Keratinocyte (primary cell): ENCODE measurements around the gene P2RX1. TPM values are rescaled to one million over a fixed set of nuclear protein-coding genes. Genes with fewer than 3 reads are reported as not detected.
A peak's percentile ranks its signal among the peaks of the same experiment; 100 is the strongest.

Experiments
- DNase-seq: peaks from one replicate; pipeline ENCODE4 v3.0.0-alpha.2; 2011; ENCODE audit warnings: low read depth, missing footprints, low spot score
- FAIRE-seq: peaks from 2 replicates; lab custom pipeline; 2011; peaks lifted over from hg19 to GRCh38; lab: Jason Lieb, UNC
- H2AFZ ChIP-seq: 2 replicates; pipeline ENCODE4 v1.6.0; 2012; ENCODE audit warnings: low read length, control low read depth, inconsistent platforms; ENCODE audit not compliant: control insufficient read depth
- H3K27ac ChIP-seq: 2 replicates; pipeline ENCODE4 v1.5.1; 2011; ENCODE audit warnings: low read length; ENCODE audit not compliant: control insufficient read depth, insufficient read depth
- H3K27me3 ChIP-seq: 3 replicates; pipeline ENCODE4 v1.6.0; 2011; ENCODE audit warnings: low read length; ENCODE audit not compliant: control insufficient read depth, insufficient read depth; ENCODE audit errors: extremely low read depth
- H3K36me3 ChIP-seq, 2 experiments: 2 replicates in 1 of 2; 3 replicates in 1 of 2; pipeline ENCODE4 v1.5.1; 2011; ENCODE audit warnings: low read length in 2 of 2, mild to moderate bottlenecking in 1 of 2; ENCODE audit not compliant: control insufficient read depth in 2 of 2, insufficient read depth in 2 of 2; ENCODE audit errors: extremely low read depth in 1 of 2
- H3K4me1 ChIP-seq: 3 replicates; pipeline ENCODE4 v1.5.1; 2011; ENCODE audit warnings: low read length; ENCODE audit not compliant: control insufficient read depth, insufficient read depth; ENCODE audit errors: extremely low read depth
- H3K4me2 ChIP-seq: 3 replicates; pipeline ENCODE4 v1.6.0; 2011; ENCODE audit warnings: low read depth, low read length; ENCODE audit not compliant: control insufficient read depth, insufficient read depth; ENCODE audit errors: extremely low read depth
- H3K4me3 ChIP-seq, 3 experiments: fragments of 200-600 bp in 1 of 3; sonication (generic) in 1 of 3; 2 replicates in 2 of 3; 3 replicates in 1 of 3; pipeline ENCODE4 v1.5.1; 2011 to 2016; ENCODE audit warnings: low read length in 3 of 3, mild to moderate bottlenecking in 3 of 3, control low read depth in 2 of 3, inconsistent platforms in 1 of 3, low read depth in 1 of 3, mixed read lengths in 1 of 3, mixed run types in 1 of 3, moderate library complexity in 1 of 3; ENCODE audit not compliant: control insufficient read depth in 2 of 3, insufficient read depth in 2 of 3; ENCODE audit errors: extremely low read depth in 1 of 3
- H3K79me2 ChIP-seq: 2 replicates; pipeline ENCODE4 v1.6.0; 2012; ENCODE audit warnings: low read length; ENCODE audit not compliant: control insufficient read depth, insufficient read depth
- H3K9ac ChIP-seq: 3 replicates; pipeline ENCODE4 v1.6.0; 2011; ENCODE audit warnings: low read length; ENCODE audit not compliant: control insufficient read depth, insufficient read depth; ENCODE audit errors: extremely low read depth
- H3K9me1 ChIP-seq: 3 replicates; pipeline ENCODE4 v1.6.0; 2011; ENCODE audit warnings: low read length; ENCODE audit not compliant: control insufficient read depth, insufficient read depth; ENCODE audit errors: extremely low read depth
- H3K9me3 ChIP-seq: 2 replicates; pipeline ENCODE4 v1.5.1; 2012; ENCODE audit warnings: low read depth, low read length; ENCODE audit not compliant: control insufficient read depth
- H4K20me1 ChIP-seq: 3 replicates; pipeline ENCODE4 v1.6.0; 2011; ENCODE audit warnings: low read length; ENCODE audit not compliant: control insufficient read depth, insufficient read depth; ENCODE audit errors: extremely low read depth
- EZH2 ChIP-seq: IDR thresholded peaks from one replicate; pipeline ENCODE4 v1.6.1; 2012; ENCODE audit warnings: inconsistent platforms, mild to moderate bottlenecking, low read length, moderate library complexity
- dilution Hi-C: fragments of 300-500 bp; cut with MboI; formaldehyde crosslinking; loops from one replicate; pipeline ENCODE4 v1.7.0; 2020; ENCODE audit warnings: low sequenced_read_pairs; ENCODE audit not compliant: extremely low pct_ligation_motif_present
- polyA minus RNA-seq, 3 experiments: library from RNA; depleted of rRNA, polyadenylated mRNA; stranded (reverse); fragments of >200 nt; gene quantifications; 1 replicate in 1 of 3; 2 replicates in 1 of 3; 3 replicates in 1 of 3; pipeline ENCODE4 v1.2.3, GENCODE V29; 2011
- polyA plus RNA-seq, 5 experiments: library from polyadenylated mRNA; depleted of rRNA in 3 of 5; stranded (reverse) in 3 of 5; stranded (forward) in 1 of 5; unstranded in 1 of 5; fragments of >200 nt; gene quantifications; 1 replicate in 1 of 5; 2 replicates in 3 of 5; 3 replicates in 1 of 5; pipeline versions ENCODE4 v1.2.1 to v1.2.3, GENCODE V29; 2011 to 2012; ENCODE audit warnings: missing spikeins in 2 of 5, low read depth in 1 of 5, low replicate concordance in 1 of 5
- TF ChIP-seq, protein P1 (sequence below), 3 experiments: IDR thresholded peaks in 1 of 3; conservative IDR thresholded peaks in 1 of 3; optimal IDR thresholded peaks in 1 of 3; 2 replicates in 2 of 3; 3 replicates in 1 of 3; pipeline versions ENCODE3 to v1.5.1; 2011; ENCODE audit warnings: low read length in 3 of 3, mild to moderate bottlenecking in 3 of 3, moderate library complexity in 2 of 3, control low read depth in 1 of 3, inconsistent platforms in 1 of 3; ENCODE audit not compliant: insufficient read depth in 2 of 3; ENCODE audit errors: extremely low read depth in 1 of 3

P2RX1 gene
- not detected in 3 replicates for polyA plus RNA-seq
- not detected for polyA plus RNA-seq (2011; ENCODE audit: low read depth)
- not detected in 2 replicates for polyA plus RNA-seq (2011; cell fraction: cytosol; rRNA removed)
- not detected in 2 replicates for polyA plus RNA-seq (2011; cell fraction: nucleus; rRNA removed)
- not detected in 2 replicates for polyA plus RNA-seq (2012; ENCODE audit: low replicate concordance)
- not detected in 3 replicates for polyA minus RNA-seq
- polyA minus RNA-seq (2011; cell fraction: cytosol; rRNA and poly(A)+ RNA removed): not detected
- polyA minus RNA-seq (2011; cell fraction: nucleus; rRNA and poly(A)+ RNA removed): not detected in 2 replicates

DNA sequence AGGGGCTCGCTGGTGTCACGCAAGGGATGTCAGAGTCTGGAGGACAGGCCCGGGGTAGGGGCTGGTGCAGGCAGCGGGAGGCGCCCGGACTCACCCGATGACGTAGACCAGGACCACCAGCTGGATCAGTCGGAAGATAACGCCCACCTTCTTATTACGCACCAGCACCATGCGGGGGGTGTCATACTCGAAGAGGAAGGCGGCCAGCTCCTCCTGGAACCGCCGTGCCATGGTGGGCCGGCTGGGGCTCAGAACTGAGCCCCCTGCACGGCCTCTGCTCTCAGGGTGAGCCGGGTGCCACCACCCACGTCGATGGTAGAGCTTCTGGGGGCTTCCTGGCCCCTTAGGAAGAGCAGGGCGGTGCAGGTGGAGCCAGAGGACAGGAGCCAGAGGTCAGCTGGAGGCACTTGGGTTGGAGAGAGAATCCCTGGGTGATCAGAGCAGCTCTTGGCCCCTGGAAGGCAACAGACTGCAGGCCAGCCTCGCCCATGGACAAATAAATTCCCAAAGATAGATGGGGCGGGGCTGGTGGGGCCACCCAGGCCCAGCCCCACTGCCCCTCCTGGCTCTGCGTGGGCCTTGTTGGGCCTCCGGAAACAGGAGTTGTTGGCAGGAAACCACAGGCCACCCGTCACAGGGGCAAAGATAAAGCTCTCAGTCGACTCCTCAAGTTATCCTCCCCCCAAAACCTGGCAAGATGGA lies at the start of gene P2RX1:
TSS of gene P2RX1 (minus strand) at position 471 of the 702 bp plus-strand sequence. CDS start at position 231, 240 bp downstream.
- Histone ChIP-seq H3K27me3 (no peaks in the 10 kb centered on the region), H3K9me1 (no peaks in the 10 kb centered on the region), H4K20me1 (no peaks in the 10 kb centered on the region), H3K4me2 (no peak within 1 kb of the TSS), H3K79me2 (no peaks in the 10 kb centered on the region), H3K9me3 (no peaks in the 10 kb centered on the region), H3K27ac (no peak within 1 kb of the TSS), H3K36me3 (no peaks in the 10 kb centered on the region), H3K4me1 (no peaks in the 10 kb centered on the region), H3K9ac (no peak within 1 kb of the TSS), H3K4me3 (no peak within 1 kb of the TSS), H2AFZ (no peak within 1 kb of the TSS)
- FAIRE-seq: no peak
- dilution Hi-C loops: no loop called here
- DNase-seq: no peak
- TF ChIP-seq EZH2: no peak
- TF ChIP-seq, protein P1, sequence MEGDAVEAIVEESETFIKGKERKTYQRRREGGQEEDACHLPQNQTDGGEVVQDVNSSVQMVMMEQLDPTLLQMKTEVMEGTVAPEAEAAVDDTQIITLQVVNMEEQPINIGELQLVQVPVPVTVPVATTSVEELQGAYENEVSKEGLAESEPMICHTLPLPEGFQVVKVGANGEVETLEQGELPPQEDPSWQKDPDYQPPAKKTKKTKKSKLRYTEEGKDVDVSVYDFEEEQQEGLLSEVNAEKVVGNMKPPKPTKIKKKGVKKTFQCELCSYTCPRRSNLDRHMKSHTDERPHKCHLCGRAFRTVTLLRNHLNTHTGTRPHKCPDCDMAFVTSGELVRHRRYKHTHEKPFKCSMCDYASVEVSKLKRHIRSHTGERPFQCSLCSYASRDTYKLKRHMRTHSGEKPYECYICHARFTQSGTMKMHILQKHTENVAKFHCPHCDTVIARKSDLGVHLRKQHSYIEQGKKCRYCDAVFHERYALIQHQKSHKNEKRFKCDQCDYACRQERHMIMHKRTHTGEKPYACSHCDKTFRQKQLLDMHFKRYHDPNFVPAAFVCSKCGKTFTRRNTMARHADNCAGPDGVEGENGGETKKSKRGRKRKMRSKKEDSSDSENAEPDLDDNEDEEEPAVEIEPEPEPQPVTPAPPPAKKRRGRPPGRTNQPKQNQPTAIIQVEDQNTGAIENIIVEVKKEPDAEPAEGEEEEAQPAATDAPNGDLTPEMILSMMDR (optimal IDR thresholded peaks at IDR 0.05 in 1 of 3, IDR thresholded peaks at IDR 0.05 in 1 of 3, conservative IDR thresholded peaks at IDR 0.05 in 1 of 3; ENCODE audit: extremely low read depth in 1 of 3, insufficient read depth in 2 of 3, low read length in 3 of 3): no peak

DNA sequence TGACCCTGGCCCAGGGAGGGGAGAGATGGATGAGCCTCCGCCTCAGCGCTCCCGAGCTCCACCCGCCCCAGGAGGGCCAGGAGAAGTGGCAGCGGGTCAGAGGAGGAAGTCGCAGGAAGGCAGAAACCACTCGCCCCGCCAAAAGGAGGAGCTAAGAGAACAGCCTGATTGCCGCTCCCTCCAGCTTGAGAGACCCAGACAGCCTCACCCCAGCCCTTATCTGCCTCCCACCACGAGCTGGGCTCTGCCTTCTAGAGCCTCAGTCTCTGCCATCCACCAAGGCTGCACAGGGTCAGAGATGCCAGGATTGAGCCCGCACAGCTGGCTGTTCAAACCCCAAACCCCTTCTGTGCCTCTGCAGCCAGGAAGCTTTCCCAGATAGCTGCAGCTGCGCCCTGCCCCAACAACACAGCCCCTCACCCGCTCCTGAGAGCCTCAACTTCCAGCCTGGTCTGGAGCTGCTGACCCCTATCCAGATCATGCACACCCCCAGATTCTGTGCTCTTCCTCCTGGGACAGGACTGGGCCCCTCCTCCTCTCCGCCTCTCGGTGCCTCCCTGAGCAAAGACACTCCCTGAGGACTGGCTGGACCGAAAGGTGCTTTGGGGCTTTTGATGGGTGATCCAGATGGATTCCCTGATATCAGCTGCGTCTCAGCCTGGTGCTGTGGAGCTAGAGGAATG lies 49.0 kb upstream of the P2RX1 start:
- Histone ChIP-seq H3K9me3 (no peaks in the 10 kb centered on the region), H3K27me3 (peaks cover 31% of the 10 kb centered on the region), H3K79me2 (no peaks in the 10 kb centered on the region), H3K36me3 (no peaks in the 10 kb centered on the region), H3K9ac (no peak overlapping the region), H2AFZ (peak overlapping the region; percentile 93), H3K4me3 (peak overlapping the region; percentile 30 to 69 (median 69)), H3K9me1 (no peaks in the 10 kb centered on the region), H4K20me1 (no peaks in the 10 kb centered on the region), H3K4me2 (peak overlapping the region; percentile 90), H3K4me1 (peaks cover 10% of the 10 kb centered on the region), H3K27ac (no peak overlapping the region)
- TF ChIP-seq EZH2: no peak
- TF ChIP-seq, protein P1 (optimal IDR thresholded peaks at IDR 0.05 in 1 of 3, IDR thresholded peaks at IDR 0.05 in 1 of 3, conservative IDR thresholded peaks at IDR 0.05 in 1 of 3; ENCODE audit: extremely low read depth in 1 of 3, insufficient read depth in 2 of 3, low read length in 3 of 3): peak in 1 of 3 experiments; percentile 31
- dilution Hi-C loops: no loop called here
- FAIRE-seq (peak; percentile 52), DNase-seq (no peak)
